Esophagus (tissue), 2 donors: ENCODE data around the gene TSHZ2. TPM values are rescaled to one million over a fixed set of nuclear protein-coding genes. Genes with fewer than 3 reads are reported as not detected.
"Not testable (repeated sequence)": the region's sequence is repeated elsewhere in the genome, so short reads cannot be mapped to it uniquely, and the experiment has no call there.

Source experiments
- H3K27ac ChIP-seq, 2 donors: one replicate each; pipeline ENCODE4 v1.5.1; 2013; ENCODE audit warnings: low read depth in 2 of 2, mild to moderate bottlenecking in 2 of 2, inconsistent platforms in 1 of 2, low read length in 1 of 2, moderate library complexity in 1 of 2
- H3K27me3 ChIP-seq, 2 donors: one replicate each; pipeline ENCODE4 v1.6.1; 2013; ENCODE audit warnings: low read length in 2 of 2, control low read depth in 1 of 2, mild to moderate bottlenecking in 1 of 2; ENCODE audit not compliant: insufficient read depth in 2 of 2, control insufficient read depth in 1 of 2
- H3K36me3 ChIP-seq, 2 donors: one replicate each; pipeline ENCODE4 v1.6.1; 2013; ENCODE audit warnings: low read length in 1 of 2; ENCODE audit not compliant: control insufficient read depth in 2 of 2, insufficient read depth in 2 of 2
- H3K4me1 ChIP-seq, 2 donors: one replicate each; pipeline ENCODE4 v1.6.1; 2013; ENCODE audit warnings: low read length in 1 of 2; ENCODE audit not compliant: control insufficient read depth in 2 of 2, insufficient read depth in 2 of 2
- H3K4me3 ChIP-seq, 2 donors: one replicate each; pipeline ENCODE4 v1.5.1; 2013; ENCODE audit warnings: low read length in 2 of 2, mild to moderate bottlenecking in 2 of 2, low read depth in 1 of 2, moderate library complexity in 1 of 2
- H3K9me3 ChIP-seq, 2 donors: one replicate each; pipeline ENCODE4 v1.6.1; 2013; ENCODE audit warnings: mild to moderate bottlenecking in 2 of 2, low read depth in 1 of 2, low read length in 1 of 2, moderate library complexity in 1 of 2; ENCODE audit not compliant: control insufficient read depth in 2 of 2, insufficient read depth in 1 of 2
- WGBS, 2 donors: extraction: QIAGEN DNeasy Blood & Tissue Kit; methylation state at CpG; one replicate each; pipeline ENCODE4 v1.1.7; 2013; 5-methylcytosine and 5-hydroxymethylcytosine counted together
- polyA plus RNA-seq, 2 donors: library from polyadenylated mRNA; stranded (reverse); fragments of 200-250 nt; gene quantifications; one replicate each; pipeline ENCODE4 v1.2.3, GENCODE V29; 2013
- donor health status: healthy with polysubstance abuse.
- donor health status: Bipolar disorder and iron deficiency.

The TSHZ2 gene
- polyA plus RNA-seq, 2 donors: 4.6 to 11.7 TPM

- Histone ChIP-seq H3K36me3 (no peaks in the 10 kb centered on the region), H3K4me1 (no peaks in the 10 kb centered on the region), H3K27ac (no peak overlapping the region), H3K27me3 (no peaks in the 10 kb centered on the region), H3K9me3 (peaks cover under 1 to 2% of the 10 kb centered on the region in 2 donors), H3K4me3 (no peak overlapping the region)
- 78 to 81% methylated on average over 6 of the region's 6 CpGs for WGBS, 2 donors
Measured at GRCh38 chr20:53360852-53361251, 388.7 kb downstream of the TSHZ2 start.

GRCh38 chr20:53362736-53363135 is 390.6 kb downstream of the TSHZ2 start:
- H3K4me3 ChIP-seq: no peak overlapping the region
- no peaks in the 10 kb centered on the region for H3K4me1 ChIP-seq
- no peak overlapping the region for H3K27ac ChIP-seq
- H3K9me3 ChIP-seq: peaks cover 0 to 2% of the 10 kb centered on the region in 2 donors
- 87 to 91% methylated on average over 8 of the region's 8 CpGs for WGBS, 2 donors
- H3K36me3 ChIP-seq: no peaks in the 10 kb centered on the region
- H3K27me3 ChIP-seq: no peaks in the 10 kb centered on the region

DNA sequence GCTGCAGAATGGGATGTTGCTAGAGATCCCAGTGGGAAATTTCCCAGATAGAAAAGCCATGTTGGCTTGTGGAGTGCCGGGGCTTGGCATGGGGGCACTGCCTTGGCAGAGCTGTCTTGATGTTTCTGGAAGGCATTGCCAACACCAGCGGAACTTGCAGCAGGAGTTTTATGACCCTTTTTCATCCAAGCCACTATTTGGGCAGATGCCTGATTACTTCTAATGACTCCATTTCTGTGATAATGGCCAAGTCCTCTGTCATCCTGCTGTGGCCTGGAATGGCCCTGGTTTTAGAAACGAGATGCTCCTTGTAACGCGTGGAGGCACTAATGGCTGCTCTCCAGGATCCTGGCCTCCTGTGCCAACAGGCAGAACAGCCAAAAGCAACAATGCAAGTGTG is 392.5 kb downstream of the TSHZ2 start:
- Histone ChIP-seq H3K27me3 (no peaks in the 10 kb centered on the region), H3K4me3 (no peak overlapping the region), H3K4me1 (no peaks in the 10 kb centered on the region), H3K27ac (no peak overlapping the region), H3K9me3 (peaks cover 0 to 2% of the 10 kb centered on the region in 2 donors), H3K36me3 (no peaks in the 10 kb centered on the region)
- WGBS, 2 donors: 40 to 57% methylated on average over 5 of the region's 5 CpGs

GRCh38 chr20:53365076-53365475 is 392.9 kb downstream of the TSHZ2 start:
- Histone ChIP-seq H3K4me1 (no peaks in the 10 kb centered on the region), H3K9me3 (peaks cover 0 to 2% of the 10 kb centered on the region in 2 donors), H3K36me3 (no peaks in the 10 kb centered on the region), H3K4me3 (no peak overlapping the region), H3K27me3 (no peaks in the 10 kb centered on the region), H3K27ac (no peak overlapping the region)
- WGBS, 2 donors: 64% methylated on average over 1 of the region's 1 CpG

- Histone ChIP-seq H3K4me3 (no peak overlapping the region), H3K4me1 (no peaks in the 10 kb centered on the region), H3K36me3 (no peaks in the 10 kb centered on the region), H3K9me3 (peaks cover 0 to 2% of the 10 kb centered on the region in 2 donors), H3K27me3 (no peaks in the 10 kb centered on the region), H3K27ac (no peak overlapping the region)
- WGBS, 2 donors: 94 to 97% methylated on average over 2 of the region's 2 CpGs
Measured at GRCh38 chr20:53365539-53366075, 393.4 kb downstream of the TSHZ2 start.

DNA sequence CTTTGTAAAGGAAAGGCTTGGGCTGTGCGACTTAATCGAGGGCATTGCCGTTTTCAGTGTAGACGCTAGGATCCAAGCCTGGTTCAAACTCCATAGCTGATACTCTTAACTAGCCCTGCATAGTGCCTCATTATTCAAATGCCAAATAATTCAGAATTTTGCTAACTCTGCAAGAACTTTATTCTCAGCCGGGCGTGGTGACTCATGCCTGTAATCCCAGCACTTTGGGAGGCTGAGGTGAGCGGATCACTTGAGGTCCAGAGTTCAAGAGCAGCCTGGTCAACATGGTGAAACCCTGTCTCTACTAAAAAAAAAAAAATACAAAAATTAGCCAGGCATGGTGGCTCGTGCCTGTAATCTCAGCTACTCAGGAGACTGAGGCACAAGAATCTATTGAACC is 394.8 kb downstream of the TSHZ2 start:
- H3K9me3 ChIP-seq, H3K4me1 ChIP-seq, H3K4me3 ChIP-seq, H3K27ac ChIP-seq, H3K36me3 ChIP-seq, H3K27me3 ChIP-seq: not testable (repeated sequence)
- whole genome bisulfite sequencing, 2 donors: 76 to 87% methylated on average over 8 of the region's 8 CpGs

DNA sequence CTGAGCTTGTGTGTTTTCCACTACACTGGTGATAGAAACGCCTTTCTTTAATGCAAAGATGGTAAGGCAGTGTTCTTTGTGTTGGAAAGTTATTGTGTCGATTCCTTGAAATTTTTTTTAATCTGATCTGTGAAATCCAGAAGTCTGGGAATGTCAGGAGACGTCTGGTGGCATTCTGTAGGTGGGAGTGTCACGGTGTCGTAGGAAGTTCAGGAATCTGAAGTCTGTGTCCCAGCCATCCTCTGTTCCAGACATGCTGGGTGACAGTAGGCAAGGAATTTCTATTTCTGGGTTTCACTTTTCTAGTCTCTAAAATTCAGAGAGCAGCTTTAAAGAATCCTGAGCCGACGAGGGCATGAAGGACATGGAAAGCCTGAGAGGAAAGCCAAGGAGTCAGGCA is 397.7 kb downstream of the TSHZ2 start:
- WGBS, 2 donors: 88 to 89% methylated on average over 7 of the region's 7 CpGs
- H3K4me3 ChIP-seq: no peak overlapping the region
- no peaks in the 10 kb centered on the region for H3K27me3 ChIP-seq
- no peaks in the 10 kb centered on the region for H3K36me3 ChIP-seq
- no peak overlapping the region for H3K27ac ChIP-seq
- H3K9me3 ChIP-seq: no peaks in the 10 kb centered on the region
- no peaks in the 10 kb centered on the region for H3K4me1 ChIP-seq

- 80 to 87% methylated on average over 13 of the region's 13 CpGs for WGBS, 2 donors
- no peaks in the 10 kb centered on the region for H3K4me1 ChIP-seq
Measured at GRCh38 chr20:53370345-53370961, 398.3 kb downstream of the TSHZ2 start.

GRCh38 chr20:53371216-53371615 is 399.1 kb downstream of the TSHZ2 start:
- Histone ChIP-seq H3K36me3 (no peaks in the 10 kb centered on the region), H3K27me3 (no peaks in the 10 kb centered on the region), H3K4me1 (no peaks in the 10 kb centered on the region), H3K9me3 (no peaks in the 10 kb centered on the region), H3K27ac (no peak overlapping the region), H3K4me3 (no peak overlapping the region)
- 73 to 85% methylated on average over 4 of the region's 4 CpGs for WGBS, 2 donors

More at GRCh38 chr20:53370345-53370961, 398.3 kb downstream of the TSHZ2 start:
- Histone ChIP-seq H3K4me3 (no peak overlapping the region), H3K27me3 (no peaks in the 10 kb centered on the region), H3K9me3 (no peaks in the 10 kb centered on the region), H3K27ac (no peak overlapping the region), H3K36me3 (no peaks in the 10 kb centered on the region)

DNA sequence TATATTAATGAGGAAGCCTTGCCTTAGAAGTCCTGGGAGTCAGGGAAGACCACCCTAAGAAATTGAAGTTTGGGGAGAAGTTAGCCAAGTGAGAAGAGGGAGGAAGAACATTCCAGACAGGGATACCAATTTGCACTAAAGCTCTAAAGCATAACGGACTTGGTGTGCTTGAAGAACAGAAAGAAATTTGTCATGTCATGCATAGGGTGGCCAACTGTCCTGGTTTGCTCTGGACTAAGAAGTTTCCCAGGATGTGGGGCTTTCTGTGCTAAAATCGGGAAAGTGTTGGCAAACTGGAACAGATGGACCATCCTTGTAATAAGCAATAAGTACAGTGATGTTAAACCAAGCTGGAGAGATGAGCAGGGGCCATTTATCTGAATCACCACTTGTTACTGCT is 403.9 kb downstream of the TSHZ2 start:
- Histone ChIP-seq H3K4me3 (no peak overlapping the region), H3K27ac (no peak overlapping the region), H3K4me1 (no peaks in the 10 kb centered on the region), H3K27me3 (no peaks in the 10 kb centered on the region), H3K36me3 (no peaks in the 10 kb centered on the region), H3K9me3 (no peaks in the 10 kb centered on the region)
- WGBS, 2 donors: 90 to 92% methylated on average over 2 of the region's 2 CpGs
